Heart left ventricle (tissue), 13 donors: ENCODE data around the gene AKIRIN1.

Experiments used
- CTCF ChIP-seq, 12 donors: fragments of 200-600 bp; sonication (generic) in 4 of 12; IDR thresholded peaks; one replicate each; pipeline versions ENCODE4 v1.5.0 to v1.8.0; 2018 to 2022; ENCODE audit warnings: antibody characterized with exemption in 12 of 12, mild to moderate bottlenecking in 5 of 12
- POLR2A ChIP-seq, 2 donors: fragments of 450-650 bp; IDR thresholded peaks; one replicate each; pipeline ENCODE4 v1.6.1; 2017; ENCODE audit warnings: antibody characterized with exemption in 2 of 2, mild to moderate bottlenecking in 2 of 2, moderate library complexity in 2 of 2
- donor health status: ischemic (EF 13 %, LVEDD 7.1; RV severe dilation, severe dysfunction).
- donor health status: DM: no; HTN: yes; CAD: no.
- donor health status: DM: no; HTN: no; CAD: no.
- donor health status: ischemic (EF 25% LVEDD 6.9; RV normal size, moderate dysfunction).
- donor health status: ischemic (EF 25% LVEDD 5.7; RV mildly dilated, moderate dysfunction).
- donor health status: ischemic (EF 35%, LVEDD 5.7; RV mildly dilated, moderate dysfunction).
- donor health status: nonischemic (EF 11% LVEDD 7.7; RV severe dilation, severe dysfunction).
- donor health status: DM: yes; HTN: yes; CAD: no.
- donor health status: PGD.
- donor health status: ischemic (EF 29% LVEDD 5.4; RV normal size, mild dysfunction).
- donor health status: nonischemic (EF 23%, LVEDD 6.1; RV moderate dilation, normal function).

GRCh38 chr1:39017266-39017665 lies 26.2 kb downstream of the AKIRIN1 start:
- no peak for TF ChIP-seq CTCF (IDR thresholded peaks at IDR 0.05)
- no peak for TF ChIP-seq POLR2A (IDR thresholded peaks at IDR 0.05)
